CD14-positive monocyte (primary cell): ENCODE measurements around the gene CPSF6. TPM values are rescaled to one million over a fixed set of nuclear protein-coding genes. Genes with fewer than 3 reads are reported as not detected.

ENCODE experiments used
- DNase-seq, 3 donors: peaks; one replicate each; pipeline ENCODE4 v3.0.0-alpha.2; 2011 to 2022
- H2AFZ ChIP-seq: 2 replicates; pipeline ENCODE4 v1.6.0; 2012; ENCODE audit warnings: mild to moderate bottlenecking, low read depth, low read length, inconsistent platforms; ENCODE audit not compliant: insufficient read depth, poor library complexity, severe bottlenecking
- H3K27ac ChIP-seq, 2 donors: 1 replicate in 1 of 2; 2 replicates in 1 of 2; pipeline ENCODE4 v1.5.1; 2012 to 2013; ENCODE audit warnings: low read length in 2 of 2, control low read depth in 1 of 2, inconsistent platforms in 1 of 2, low read depth in 1 of 2, mild to moderate bottlenecking in 1 of 2
- H3K27me3 ChIP-seq, 2 donors: one replicate each; pipeline versions ENCODE4 v1.6.0 to v1.6.1; 2011 to 2013; ENCODE audit warnings: low read length in 2 of 2; ENCODE audit not compliant: control insufficient read depth in 2 of 2, insufficient read depth in 2 of 2
- H3K36me3 ChIP-seq, 2 donors: replicated peaks in 1 of 2; 1 replicate in 1 of 2; 2 replicates in 1 of 2; pipeline versions ENCODE4 v1.5.1 to v1.6.1; 2012 to 2013; ENCODE audit warnings: low read length in 2 of 2, control low read depth in 1 of 2, inconsistent platforms in 1 of 2, mild to moderate bottlenecking in 1 of 2; ENCODE audit not compliant: insufficient read depth in 2 of 2, control insufficient read depth in 1 of 2
- H3K4me1 ChIP-seq, 2 donors: 1 replicate in 1 of 2; 2 replicates in 1 of 2; pipeline versions ENCODE4 v1.5.1 to v1.6.1; 2012 to 2013; ENCODE audit warnings: low read length in 2 of 2, control low read depth in 1 of 2, inconsistent platforms in 1 of 2, mild to moderate bottlenecking in 1 of 2, moderate library complexity in 1 of 2; ENCODE audit not compliant: insufficient read depth in 2 of 2, control insufficient read depth in 1 of 2
- H3K4me2 ChIP-seq: replicated peaks from 2 replicates; pipeline ENCODE3; 2012; ENCODE audit warnings: low read length, moderate library complexity, mild to moderate bottlenecking; ENCODE audit not compliant: poor library complexity, severe bottlenecking; ENCODE audit errors: extremely low read depth
- H3K4me3 ChIP-seq, 3 experiments: fragments of 200-600 bp in 1 of 3; sonication (generic) in 1 of 3; replicated peaks in 1 of 3; 1 replicate in 2 of 3; 2 replicates in 1 of 3; pipeline ENCODE4 v1.5.1; 2011 to 2013; ENCODE audit warnings: low read length in 3 of 3, mild to moderate bottlenecking in 3 of 3, control low read depth in 2 of 3, low read depth in 2 of 3, inconsistent platforms in 1 of 3, moderate library complexity in 1 of 3
- H3K79me2 ChIP-seq: 2 replicates; pipeline ENCODE4 v1.6.0; 2012; ENCODE audit warnings: mild to moderate bottlenecking, control low read depth, inconsistent platforms, low read length, moderate library complexity; ENCODE audit not compliant: insufficient read depth
- H3K9ac ChIP-seq: 2 replicates; pipeline ENCODE4 v1.6.0; 2017; ENCODE audit warnings: low read length, mild to moderate bottlenecking; ENCODE audit not compliant: insufficient read depth, poor library complexity, severe bottlenecking
- H3K9me3 ChIP-seq, 2 donors: replicated peaks in 1 of 2; 1 replicate in 1 of 2; 2 replicates in 1 of 2; pipeline versions ENCODE4 v1.5.1 to v1.6.1; 2012 to 2013; ENCODE audit warnings: low read length in 2 of 2, control low read depth in 1 of 2; ENCODE audit not compliant: control insufficient read depth in 1 of 2, insufficient read depth in 1 of 2
- H4K20me1 ChIP-seq: 2 replicates; pipeline ENCODE4 v1.6.0; 2012; ENCODE audit warnings: mild to moderate bottlenecking, low read length, control low read depth, moderate library complexity; ENCODE audit not compliant: insufficient read depth
- H3K27ac Mint-ChIP-seq, 7 donors: one replicate each; pipeline ENCODE4 v1.8.0; 2020; ENCODE audit warnings: mild to moderate bottlenecking in 7 of 7, mixed read lengths in 7 of 7, moderate library complexity in 6 of 7, inconsistent platforms in 2 of 7
- H3K27me3 Mint-ChIP-seq, 3 donors: one replicate each; pipeline ENCODE4 v1.8.0; 2021 to 2022; ENCODE audit warnings: low read depth in 3 of 3, mild to moderate bottlenecking in 3 of 3, mixed read lengths in 3 of 3, moderate library complexity in 3 of 3, inconsistent platforms in 1 of 3
- H3K36me3 Mint-ChIP-seq, 2 donors: one replicate each; pipeline ENCODE4 v1.8.0; 2020; ENCODE audit warnings: mixed read lengths in 2 of 2, inconsistent platforms in 1 of 2, mild to moderate bottlenecking in 1 of 2
- H3K4me1 Mint-ChIP-seq: one replicate; pipeline ENCODE4 v1.8.0; 2020; ENCODE audit warnings: mild to moderate bottlenecking, mixed read lengths
- H3K4me3 Mint-ChIP-seq, 2 donors: one replicate each; pipeline ENCODE4 v1.8.0; 2020; ENCODE audit warnings: mild to moderate bottlenecking in 2 of 2, mixed read lengths in 2 of 2, moderate library complexity in 1 of 2
- H3K9me3 Mint-ChIP-seq, 7 donors: one replicate each; pipeline ENCODE4 v1.8.0; 2020 to 2022; ENCODE audit warnings: mixed read lengths in 7 of 7, mild to moderate bottlenecking in 6 of 7, moderate library complexity in 6 of 7, inconsistent platforms in 2 of 7
- WGBS: methylation state at CpG from one replicate; pipeline ENCODE4 v1.1.5; 2013; ENCODE audit warnings: missing lambda C conversion rate; ENCODE audit not compliant: insufficient coverage; 5-methylcytosine and 5-hydroxymethylcytosine counted together
- intact Hi-C, 2 donors: fragments of 100-400 bp; cut with micrococcal nuclease; formaldehyde crosslinking; loops; one replicate each; pipeline versions ENCODE4 v1.15.0 to v1.15.1; 2023
- polyA plus RNA-seq, 3 donors: library from polyadenylated mRNA; depleted of rRNA in 1 of 3; unstranded in 2 of 3; stranded (reverse) in 1 of 3; fragments of 300-500 nt in 2 of 3; fragments of >200 nt in 1 of 3; fragmentation: Illumina TruSeq in 2 of 3; gene quantifications; 1 replicate in 2 of 3; 2 replicates in 1 of 3; pipeline ENCODE4 v1.2.3, GENCODE V29; 2012 to 2021
- TF ChIP-seq, protein P1 (sequence below): fragments of 200-600 bp; IDR thresholded peaks from one replicate; pipeline ENCODE4 v1.8.0; 2022; ENCODE audit warnings: antibody characterized with exemption, mild to moderate bottlenecking

Gene CPSF6
- polyA plus RNA-seq, 3 donors = 18.3 to 38.0 (median 35.4) TPM

DNA sequence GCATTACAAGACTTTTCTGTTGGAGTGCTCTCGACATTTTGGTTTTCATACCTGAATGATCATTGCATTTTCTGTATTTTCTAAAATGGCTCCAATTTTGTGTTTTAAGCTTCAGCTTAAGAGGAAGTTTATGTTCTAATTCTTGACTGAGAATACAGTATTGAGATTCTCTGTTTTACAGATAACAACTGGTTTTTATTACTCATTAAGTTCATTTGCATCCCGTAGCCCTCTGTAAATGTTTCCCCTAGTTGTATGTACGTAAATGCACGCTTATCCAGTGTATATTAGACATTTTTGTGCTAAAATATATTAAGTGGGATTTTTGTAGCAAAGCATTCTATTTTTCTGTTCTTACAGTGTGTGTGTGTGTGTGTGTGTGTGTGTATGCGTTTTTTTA, 33.1 kb downstream of the CPSF6 start:
- Histone ChIP-seq H3K27me3 (no peaks in the 10 kb centered on the region), H3K79me2 (no peaks in the 10 kb centered on the region), H3K4me2 (no peak overlapping the region), H3K4me3 (no peak overlapping the region), H3K9me3 (no peaks in the 10 kb centered on the region), H3K36me3 (peaks cover 31 to 43% of the 10 kb centered on the region in 2 donors), H3K4me1 (no peaks in the 10 kb centered on the region), H3K9ac (no peak overlapping the region), H4K20me1 (no peaks in the 10 kb centered on the region), H2AFZ (no peak overlapping the region), H3K27ac (no peak overlapping the region)
- TF ChIP-seq, protein P1, sequence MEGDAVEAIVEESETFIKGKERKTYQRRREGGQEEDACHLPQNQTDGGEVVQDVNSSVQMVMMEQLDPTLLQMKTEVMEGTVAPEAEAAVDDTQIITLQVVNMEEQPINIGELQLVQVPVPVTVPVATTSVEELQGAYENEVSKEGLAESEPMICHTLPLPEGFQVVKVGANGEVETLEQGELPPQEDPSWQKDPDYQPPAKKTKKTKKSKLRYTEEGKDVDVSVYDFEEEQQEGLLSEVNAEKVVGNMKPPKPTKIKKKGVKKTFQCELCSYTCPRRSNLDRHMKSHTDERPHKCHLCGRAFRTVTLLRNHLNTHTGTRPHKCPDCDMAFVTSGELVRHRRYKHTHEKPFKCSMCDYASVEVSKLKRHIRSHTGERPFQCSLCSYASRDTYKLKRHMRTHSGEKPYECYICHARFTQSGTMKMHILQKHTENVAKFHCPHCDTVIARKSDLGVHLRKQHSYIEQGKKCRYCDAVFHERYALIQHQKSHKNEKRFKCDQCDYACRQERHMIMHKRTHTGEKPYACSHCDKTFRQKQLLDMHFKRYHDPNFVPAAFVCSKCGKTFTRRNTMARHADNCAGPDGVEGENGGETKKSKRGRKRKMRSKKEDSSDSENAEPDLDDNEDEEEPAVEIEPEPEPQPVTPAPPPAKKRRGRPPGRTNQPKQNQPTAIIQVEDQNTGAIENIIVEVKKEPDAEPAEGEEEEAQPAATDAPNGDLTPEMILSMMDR = no peak
- no peaks in the 10 kb centered on the region for H3K9me3 Mint-ChIP-seq
- peaks cover 20 to 23% of the 10 kb centered on the region in 2 donors for H3K36me3 Mint-ChIP-seq
- H3K27me3 Mint-ChIP-seq = no peaks in the 10 kb centered on the region
- no peak overlapping the region for H3K4me3 Mint-ChIP-seq
- intact Hi-C loops = no loop called here
- H3K27ac Mint-ChIP-seq = peak overlapping the region in 1 of 7 donors; percentile 29
- no peak for DNase-seq
- H3K4me1 Mint-ChIP-seq = peaks cover 7% of the 10 kb centered on the region
- 100% methylated on average over 1 of the region's 5 CpGs for WGBS

DNA sequence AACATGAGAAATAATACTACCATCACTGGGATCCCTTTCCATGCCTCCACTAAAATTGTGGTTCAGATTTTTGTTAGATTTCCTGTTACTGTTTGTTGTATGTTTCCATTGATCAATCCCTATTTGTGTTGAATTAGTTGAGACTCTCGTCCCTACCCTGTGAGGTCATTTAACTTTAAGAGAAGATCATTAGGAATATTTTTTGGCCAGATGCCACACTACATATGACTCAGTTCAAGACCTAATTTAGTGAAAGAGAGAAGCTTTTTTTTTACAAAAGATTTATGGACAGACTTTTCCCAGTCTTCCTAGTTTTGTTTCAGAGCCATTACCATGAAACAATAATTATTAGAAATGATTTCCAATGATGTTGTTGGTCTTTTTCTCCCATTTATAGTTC, 35.5 kb downstream of the CPSF6 start:
- Mint-ChIP-seq H3K27me3 (peaks cover 0 to 2% (median 0%) of the 10 kb centered on the region in 3 donors), H3K36me3 (peaks cover 13 to 16% of the 10 kb centered on the region in 2 donors), H3K9me3 (no peaks in the 10 kb centered on the region), H3K27ac (no peak overlapping the region), H3K4me1 (peaks cover 7% of the 10 kb centered on the region), H3K4me3 (no peak overlapping the region)
- Histone ChIP-seq H3K79me2 (no peaks in the 10 kb centered on the region), H4K20me1 (no peaks in the 10 kb centered on the region), H3K27me3 (no peaks in the 10 kb centered on the region), H2AFZ (no peak overlapping the region), H3K4me1 (no peaks in the 10 kb centered on the region), H3K4me3 (no peak overlapping the region), H3K4me2 (no peak overlapping the region), H3K9ac (no peak overlapping the region), H3K36me3 (peaks cover 21 to 27% of the 10 kb centered on the region in 2 donors), H3K27ac (no peak overlapping the region), H3K9me3 (no peaks in the 10 kb centered on the region)
- intact Hi-C loops = no loop called here
- no CpG with 5 or more reads among the region's 1 CpG for WGBS
- no peak for DNase-seq
- TF ChIP-seq, protein P1 = no peak
